GM21515 (cell line): ENCODE measurements around the gene CCDC159.
"Not testable (repeated sequence)": the region's sequence is repeated elsewhere in the genome, so short reads cannot be mapped to it uniquely, and the experiment has no call there.

ENCODE experiments used
- ATAC-seq: cut with Tn5 transposase; IDR thresholded peaks from one replicate; pipeline ENCODE4 v1.9.1; 2021; ENCODE audit not compliant: unreplicated experiment

Gene CCDC159

GRCh38 chr19:11364296-11364904 lies 18.1 kb downstream of the CCDC159 start:
- no peak for ATAC-seq

GRCh38 chr19:11364935-11365334 lies 18.6 kb downstream of the CCDC159 start:
- no peak for ATAC-seq

- ATAC-seq, result no peak
Measured at GRCh38 chr19:11365557-11366117, 19.3 kb downstream of the CCDC159 start.

GRCh38 chr19:11367528-11367927 lies 21.2 kb downstream of the CCDC159 start:
- ATAC-seq, result no peak

GRCh38 chr19:11370744-11371143 lies 24.4 kb downstream of the CCDC159 start:
- no peak for ATAC-seq

- no peak for ATAC-seq
Measured at GRCh38 chr19:11373166-11373884, 27.0 kb downstream of the CCDC159 start.

- no peak for ATAC-seq
Measured at GRCh38 chr19:11373885-11374432, 27.6 kb downstream of the CCDC159 start.

GRCh38 chr19:11374433-11375142 lies 28.3 kb downstream of the CCDC159 start, which contains the start of gene SWSAP1:
Gene SWSAP1 (plus strand): TSS chr19:11374666. CDS start chr19:11374681, 15 bp downstream.
- peak; percentile 89 for ATAC-seq

- ATAC-seq, result peak; percentile 23
Measured at GRCh38 chr19:11375143-11375948, 29.0 kb downstream of the CCDC159 start.

GRCh38 chr19:11377237-11377636 lies 30.9 kb downstream of the CCDC159 start:
- no peak for ATAC-seq

GRCh38 chr19:11377756-11378155 lies 31.4 kb downstream of the CCDC159 start:
- ATAC-seq, result no peak

- no peak for ATAC-seq
Measured at GRCh38 chr19:11378319-11379189, 32.2 kb downstream of the CCDC159 start.

GRCh38 chr19:11379269-11379845 lies 33.0 kb downstream of the CCDC159 start:
- not testable (repeated sequence) for ATAC-seq

- ATAC-seq, result no peak
Measured at GRCh38 chr19:11379857-11380350, 33.6 kb downstream of the CCDC159 start.

GRCh38 chr19:11380653-11381537 lies 34.6 kb downstream of the CCDC159 start:
- ATAC-seq, result peak; percentile 70

GRCh38 chr19:11382898-11383705 lies 36.8 kb downstream of the CCDC159 start:
- ATAC-seq, result no peak

GRCh38 chr19:11383706-11384048 lies 37.4 kb downstream of the CCDC159 start:
- no peak for ATAC-seq
